Endothelial cell of umbilical vein (primary cell): ENCODE data around the gene LRP10. TPM values are rescaled to one million over a fixed set of nuclear protein-coding genes. Genes with fewer than 3 reads are reported as not detected.
A peak's percentile ranks its signal among the peaks of the same experiment; 100 is the strongest.

Experiments used
- Bru-seq: library from RNA; stranded (reverse); fragments of 400-500 nt; gene quantifications from one replicate; lab custom pipeline; 2021; lab: Mats Ljungman, UMichigan
- BruChase-seq, 2 experiments: library from RNA; stranded (reverse); fragments of 400-500 nt; gene quantifications; one replicate each; lab custom pipeline; 2021; lab: Mats Ljungman, UMichigan
- BruUV-seq: library from RNA; stranded (reverse); fragments of 400-500 nt; replicated peaks from 2 replicates; lab custom pipeline; 2021; lab: Mats Ljungman, UMichigan
- CTCF ChIA-PET: fragments of 300-600, 350-600 bp; sonication (Branson Sonifier 250); formaldehyde crosslinking; loops from one replicate; lab custom pipeline; 2021; ENCODE audit warnings: antibody characterized with exemption, inconsistent platforms; lab: Charles Lee
- POLR2A ChIA-PET: fragments of 300-600, 350-600 bp; sonication (Branson Sonifier 250); formaldehyde crosslinking; loops from one replicate; lab custom pipeline; 2021; ENCODE audit warnings: antibody characterized with exemption, inconsistent platforms; lab: Charles Lee
- DNase-seq: peaks from one replicate; pipeline ENCODE4 v3.0.0-alpha.2; 2011; ENCODE audit warnings: low read depth, low spot score
- FAIRE-seq: peaks from 2 replicates; lab custom pipeline; 2011; peaks lifted over from hg19 to GRCh38; lab: Jason Lieb, UNC
- H2AFZ ChIP-seq: 2 replicates; pipeline ENCODE4 v1.6.0; 2012; ENCODE audit warnings: low read depth, low read length, control low read depth, inconsistent platforms
- H3K27ac ChIP-seq: 2 replicates; pipeline ENCODE4 v1.5.1; 2011; ENCODE audit warnings: low read depth, mild to moderate bottlenecking, control low read depth, low read length, moderate library complexity; ENCODE audit not compliant: insufficient read depth
- H3K27me3 ChIP-seq, 2 experiments: 2 replicates each; pipeline versions ENCODE4 v1.6.0 to v1.6.1; 2011; ENCODE audit warnings: low read length in 2 of 2, mixed read lengths in 1 of 2; ENCODE audit not compliant: control insufficient read depth in 2 of 2, insufficient read depth in 2 of 2
- H3K36me3 ChIP-seq, 2 experiments: 2 replicates in 1 of 2; 3 replicates in 1 of 2; pipeline ENCODE4 v1.5.1; 2011; ENCODE audit warnings: low read length in 2 of 2, mild to moderate bottlenecking in 1 of 2, moderate library complexity in 1 of 2; ENCODE audit not compliant: control insufficient read depth in 2 of 2, insufficient read depth in 2 of 2; ENCODE audit errors: extremely low read depth in 1 of 2
- H3K4me1 ChIP-seq: 3 replicates; pipeline ENCODE4 v1.5.1; 2011; ENCODE audit warnings: mild to moderate bottlenecking, low read length; ENCODE audit not compliant: control insufficient read depth, insufficient read depth; ENCODE audit errors: extremely low read depth
- H3K4me2 ChIP-seq: 2 replicates; pipeline ENCODE4 v1.6.1; 2011; ENCODE audit warnings: low read length, control low read depth, mixed read lengths; ENCODE audit not compliant: insufficient read depth
- H3K4me3 ChIP-seq, 3 experiments: fragments of 200-600 bp in 1 of 3; sonication (generic), shearing (Covaris generic) in 1 of 3; replicated peaks in 1 of 3; 2 replicates each; pipeline ENCODE4 v1.5.1; 2011 to 2016; ENCODE audit warnings: control low read depth in 3 of 3, low read length in 3 of 3, mild to moderate bottlenecking in 2 of 3, inconsistent platforms in 1 of 3, low read depth in 1 of 3, moderate library complexity in 1 of 3; ENCODE audit not compliant: insufficient read depth in 1 of 3
- H3K79me2 ChIP-seq: 2 replicates; pipeline ENCODE4 v1.6.0; 2012; ENCODE audit warnings: low read length, inconsistent platforms; ENCODE audit not compliant: control insufficient read depth, insufficient read depth
- H3K9ac ChIP-seq: replicated peaks from 2 replicates; pipeline ENCODE3; 2011; ENCODE audit warnings: low read length, control low read depth; ENCODE audit not compliant: insufficient read depth; ENCODE audit errors: extremely low read depth
- H3K9me1 ChIP-seq: replicated peaks from 3 replicates; pipeline ENCODE4 v1.6.0; 2011; ENCODE audit warnings: mild to moderate bottlenecking, low read length; ENCODE audit not compliant: control insufficient read depth, insufficient read depth; ENCODE audit errors: extremely low read depth
- H3K9me3 ChIP-seq: replicated peaks from 2 replicates; pipeline ENCODE4 v1.5.1; 2012; ENCODE audit warnings: low read length, inconsistent platforms; ENCODE audit not compliant: control insufficient read depth, insufficient read depth
- H4K20me1 ChIP-seq: replicated peaks from 2 replicates; pipeline ENCODE3; 2011; ENCODE audit warnings: mild to moderate bottlenecking, low read length; ENCODE audit not compliant: control insufficient read depth, insufficient read depth; ENCODE audit errors: extremely low read depth
- CTCF ChIP-seq, 2 donors: IDR thresholded peaks; 1 replicate in 1 of 2; 2 replicates in 1 of 2; pipeline ENCODE4 v1.5.1; 2011; ENCODE audit warnings: low read length in 2 of 2, mild to moderate bottlenecking in 2 of 2, moderate library complexity in 2 of 2, control low read depth in 1 of 2, inconsistent platforms in 1 of 2, low read depth in 1 of 2; ENCODE audit not compliant: insufficient read depth in 1 of 2; ENCODE audit errors: extremely low read depth in 1 of 2
- EZH2 ChIP-seq: IDR thresholded peaks from 2 replicates; pipeline ENCODE4 v1.6.1; 2012; ENCODE audit warnings: borderline replicate concordance, low read depth, mild to moderate bottlenecking, moderate library complexity, low read length, inconsistent platforms; ENCODE audit not compliant: severe bottlenecking
- POLR2A ChIP-seq: IDR thresholded peaks from 2 replicates; pipeline ENCODE4 v1.6.1; 2012; ENCODE audit warnings: low read depth, mild to moderate bottlenecking, control low read depth, low read length
- POLR2AphosphoS5 ChIP-seq: IDR thresholded peaks from 2 replicates; pipeline ENCODE4 v1.6.1; 2012; ENCODE audit warnings: low read depth, mild to moderate bottlenecking, control low read depth, low read length, moderate library complexity; ENCODE audit not compliant: insufficient read depth
- dilution Hi-C: fragments of 300-500 bp; cut with MboI; formaldehyde crosslinking; loops from one replicate; pipeline ENCODE4 v1.15.0; 2019; ENCODE audit warnings: low sequenced_read_pairs; ENCODE audit not compliant: extremely low pct_ligation_motif_present
- intact Hi-C: fragments of 100-400 bp; cut with micrococcal nuclease; formaldehyde crosslinking; loops from one replicate; pipeline ENCODE4 v1.10.0; 2022
- long read RNA-seq: library from polyadenylated mRNA; stranded (forward); transcript quantifications from one replicate; pipeline ENCODE4 v2.0.0, GENCODE V29; 2021
- polyA minus RNA-seq, 3 experiments: library from RNA; depleted of rRNA, polyadenylated mRNA; stranded (reverse); fragments of >200 nt; gene quantifications; 1 replicate in 1 of 3; 2 replicates in 2 of 3; pipeline ENCODE4 v1.2.3, GENCODE V29; 2011
- polyA plus RNA-seq, 4 experiments: library from polyadenylated mRNA; depleted of rRNA in 3 of 4; stranded (reverse) in 3 of 4; unstranded in 1 of 4; fragments of >200 nt; gene quantifications; 2 replicates each; pipeline versions ENCODE4 v1.2.1 to v1.2.3, GENCODE V29; 2011 to 2012; ENCODE audit warnings: missing spikeins in 1 of 4
- total RNA-seq: library from RNA; stranded (reverse); gene quantifications from 2 replicates; pipeline ENCODE4 v1.2.3, GENCODE V29; 2021
- TF ChIP-seq, protein P1 (sequence below): IDR thresholded peaks from 2 replicates; pipeline ENCODE4 v1.6.1; 2011; ENCODE audit not compliant: insufficient read depth, insufficient read length

LRP10 gene, protein sequence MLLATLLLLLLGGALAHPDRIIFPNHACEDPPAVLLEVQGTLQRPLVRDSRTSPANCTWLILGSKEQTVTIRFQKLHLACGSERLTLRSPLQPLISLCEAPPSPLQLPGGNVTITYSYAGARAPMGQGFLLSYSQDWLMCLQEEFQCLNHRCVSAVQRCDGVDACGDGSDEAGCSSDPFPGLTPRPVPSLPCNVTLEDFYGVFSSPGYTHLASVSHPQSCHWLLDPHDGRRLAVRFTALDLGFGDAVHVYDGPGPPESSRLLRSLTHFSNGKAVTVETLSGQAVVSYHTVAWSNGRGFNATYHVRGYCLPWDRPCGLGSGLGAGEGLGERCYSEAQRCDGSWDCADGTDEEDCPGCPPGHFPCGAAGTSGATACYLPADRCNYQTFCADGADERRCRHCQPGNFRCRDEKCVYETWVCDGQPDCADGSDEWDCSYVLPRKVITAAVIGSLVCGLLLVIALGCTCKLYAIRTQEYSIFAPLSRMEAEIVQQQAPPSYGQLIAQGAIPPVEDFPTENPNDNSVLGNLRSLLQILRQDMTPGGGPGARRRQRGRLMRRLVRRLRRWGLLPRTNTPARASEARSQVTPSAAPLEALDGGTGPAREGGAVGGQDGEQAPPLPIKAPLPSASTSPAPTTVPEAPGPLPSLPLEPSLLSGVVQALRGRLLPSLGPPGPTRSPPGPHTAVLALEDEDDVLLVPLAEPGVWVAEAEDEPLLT
- 119 and 123 TPM in 2 replicates for total RNA-seq
- polyA plus RNA-seq = 157 and 192 TPM in 2 replicates
- polyA plus RNA-seq (2011; cell fraction: cytosol; rRNA removed) = 119 and 152 TPM in 2 replicates
- 62.0 and 72.3 TPM in 2 replicates for polyA plus RNA-seq (2011; cell fraction: nucleus; rRNA removed)
- 115 and 125 TPM in 2 replicates for polyA plus RNA-seq (2012)
- 193 and 248 TPM in 2 replicates for polyA minus RNA-seq
- 31.7 TPM for polyA minus RNA-seq (2011; cell fraction: cytosol; rRNA and poly(A)+ RNA removed)
- 37.7 and 38.5 TPM in 2 replicates for polyA minus RNA-seq (2011; cell fraction: nucleus; rRNA and poly(A)+ RNA removed)
- percentile 68 among the genes with signal in this experiment for Bru-seq, nascent RNA
- percentile 97 among the genes with signal in this experiment for BruChase-seq, experiment 1, labeled RNA remaining after a 6-hour chase
- BruChase-seq, experiment 2, labeled RNA remaining after a 2-hour chase = percentile 87 among the genes with signal in this experiment
- long read RNA-seq, full-length matches to known transcripts = 201 of 317 reads
- long read RNA-seq, partial matches to known transcripts = 77 of 317 reads
- long read RNA-seq, other reads (novel, unspliced or antisense) = 39 of 317 reads

DNA sequence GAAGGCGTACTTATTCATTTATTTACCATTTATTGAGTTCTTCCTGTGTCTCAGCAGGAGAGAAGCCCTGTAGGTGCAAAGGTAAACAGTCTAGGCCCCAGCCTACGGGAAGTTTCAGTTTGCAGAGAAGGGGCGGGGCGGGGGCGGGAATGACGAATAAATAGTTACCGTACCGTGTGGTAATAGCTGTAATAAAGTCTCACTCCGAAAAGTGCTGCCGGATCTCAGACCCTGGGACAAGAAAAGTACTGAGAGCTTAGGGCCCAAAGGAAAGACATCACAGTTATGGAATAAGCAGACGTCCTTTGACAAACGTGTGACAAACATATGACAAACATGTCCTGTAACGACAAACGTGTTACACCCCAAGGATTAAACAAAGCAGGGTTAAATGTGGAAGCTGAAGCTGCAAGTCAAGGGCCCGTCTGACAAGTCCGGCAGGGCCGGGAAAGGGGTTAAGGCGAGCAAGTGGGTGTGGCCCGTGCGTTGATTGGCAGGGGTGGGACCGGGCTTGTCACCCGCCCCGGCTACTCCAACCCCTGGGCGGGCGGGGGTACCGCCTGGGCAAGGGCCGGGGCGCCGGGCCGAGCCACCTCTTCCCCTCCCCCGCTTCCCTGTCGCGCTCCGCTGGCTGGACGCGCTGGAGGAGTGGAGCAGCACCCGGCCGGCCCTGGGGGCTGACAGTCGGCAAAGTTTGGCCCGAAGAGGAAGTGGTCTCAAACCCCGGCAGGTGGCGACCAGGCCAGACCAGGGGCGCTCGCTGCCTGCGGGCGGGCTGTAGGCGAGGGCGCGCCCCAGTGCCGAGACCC lies at the start of gene LRP10:
Gene LRP10, plus strand, starts transcription at position 517 of the 809 bp plus-strand sequence. CDS start 564 bp downstream, outside the sequence.
- Histone ChIP-seq H3K9me1 (no peaks in the 10 kb centered on the region), H3K4me1 (peaks cover 18% of the 10 kb centered on the region), H3K4me3 (peak within 1 kb of the TSS; percentile 68 to 78 (median 76)), H4K20me1 (no peaks in the 10 kb centered on the region), H3K9me3 (no peaks in the 10 kb centered on the region), H3K36me3 (peaks cover 13 to 23% of the 10 kb centered on the region in 2 experiments), H3K9ac (peak within 1 kb of the TSS; percentile 93), H3K27ac (peak within 1 kb of the TSS; percentile 89), H3K27me3 (no peaks in the 10 kb centered on the region), H2AFZ (peak within 1 kb of the TSS; percentile 97), H3K79me2 (peaks cover 15% of the 10 kb centered on the region), H3K4me2 (peak within 1 kb of the TSS; percentile 97)
- peak; percentile 90 for DNase-seq
- dilution Hi-C loops = no loop called here
- TSS peak; percentile 73 for BruUV-seq
- ChIA-PET CTCF (interaction anchor here (0.7 to 4.7 kb wide), 22 partner anchors 10 to 316 kb away, joined by 3 to 75 read pairs (median 6); partner anchors contain the start of genes MMP14 and RBM23), POLR2A (interaction anchor here (0.5 kb wide), 1 partner anchor 18 kb away, joined by 3 read pairs; no protein-coding TSS in a partner anchor)
- intact Hi-C loops = loop anchor here (1.0 kb wide), 5 partner anchors 13 to 314 kb away; partner anchors contain the start of gene DAD1
- peak; percentile 87 for FAIRE-seq
- TF ChIP-seq, protein P1, sequence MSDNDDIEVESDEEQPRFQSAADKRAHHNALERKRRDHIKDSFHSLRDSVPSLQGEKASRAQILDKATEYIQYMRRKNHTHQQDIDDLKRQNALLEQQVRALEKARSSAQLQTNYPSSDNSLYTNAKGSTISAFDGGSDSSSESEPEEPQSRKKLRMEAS = no peak
- TF ChIP-seq POLR2AphosphoS5 (peak; percentile 74), EZH2 (no peak), POLR2A (peak; percentile 64), CTCF (IDR thresholded peaks at IDR 0.05; ENCODE audit: extremely low read depth in 1 of 2, insufficient read depth in 1 of 2, low read depth in 1 of 2, low read length in 2 of 2) (peak in 1 of 2 donors; percentile 0)
